ENCODE data around the gene MAP1LC3A.

DNA sequence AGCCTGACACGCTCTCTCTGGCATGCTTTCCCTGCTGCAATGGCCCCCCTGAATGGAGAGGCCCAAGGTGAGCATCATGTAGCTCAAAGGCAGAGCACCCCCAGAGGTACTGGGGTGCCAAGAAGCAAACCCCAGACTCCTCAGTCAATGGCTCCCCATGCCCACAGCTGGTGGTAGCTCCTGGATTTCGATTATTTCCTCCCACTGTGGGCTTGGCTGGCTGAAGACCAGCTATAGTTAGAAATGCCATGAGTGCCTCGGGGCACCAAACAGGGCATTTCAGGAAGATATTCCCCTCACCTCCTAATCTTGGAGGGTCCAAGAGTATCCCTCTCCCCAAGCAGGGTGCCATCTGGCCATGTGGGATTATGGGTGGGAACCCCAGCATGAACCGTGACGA is 16.8 kb downstream of the MAP1LC3A start:
- TF ChIP-seq, protein P1, sequence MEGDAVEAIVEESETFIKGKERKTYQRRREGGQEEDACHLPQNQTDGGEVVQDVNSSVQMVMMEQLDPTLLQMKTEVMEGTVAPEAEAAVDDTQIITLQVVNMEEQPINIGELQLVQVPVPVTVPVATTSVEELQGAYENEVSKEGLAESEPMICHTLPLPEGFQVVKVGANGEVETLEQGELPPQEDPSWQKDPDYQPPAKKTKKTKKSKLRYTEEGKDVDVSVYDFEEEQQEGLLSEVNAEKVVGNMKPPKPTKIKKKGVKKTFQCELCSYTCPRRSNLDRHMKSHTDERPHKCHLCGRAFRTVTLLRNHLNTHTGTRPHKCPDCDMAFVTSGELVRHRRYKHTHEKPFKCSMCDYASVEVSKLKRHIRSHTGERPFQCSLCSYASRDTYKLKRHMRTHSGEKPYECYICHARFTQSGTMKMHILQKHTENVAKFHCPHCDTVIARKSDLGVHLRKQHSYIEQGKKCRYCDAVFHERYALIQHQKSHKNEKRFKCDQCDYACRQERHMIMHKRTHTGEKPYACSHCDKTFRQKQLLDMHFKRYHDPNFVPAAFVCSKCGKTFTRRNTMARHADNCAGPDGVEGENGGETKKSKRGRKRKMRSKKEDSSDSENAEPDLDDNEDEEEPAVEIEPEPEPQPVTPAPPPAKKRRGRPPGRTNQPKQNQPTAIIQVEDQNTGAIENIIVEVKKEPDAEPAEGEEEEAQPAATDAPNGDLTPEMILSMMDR (IDR thresholded peaks at IDR 0.05) = no peak
- TF ChIP-seq POLR2A (IDR thresholded peaks at IDR 0.05) = no peak
